HG03571 (cell line): Measurements from ENCODE around the gene PRKAA2.

Experiments
- ATAC-seq: cut with Tn5 transposase; IDR thresholded peaks from one replicate; pipeline ENCODE4 v1.9.1; 2021; ENCODE audit not compliant: unreplicated experiment

The PRKAA2 gene

GRCh38 chr1:56712150-56712549 is 67.0 kb downstream of the PRKAA2 start:
- ATAC-seq = no peak

DNA sequence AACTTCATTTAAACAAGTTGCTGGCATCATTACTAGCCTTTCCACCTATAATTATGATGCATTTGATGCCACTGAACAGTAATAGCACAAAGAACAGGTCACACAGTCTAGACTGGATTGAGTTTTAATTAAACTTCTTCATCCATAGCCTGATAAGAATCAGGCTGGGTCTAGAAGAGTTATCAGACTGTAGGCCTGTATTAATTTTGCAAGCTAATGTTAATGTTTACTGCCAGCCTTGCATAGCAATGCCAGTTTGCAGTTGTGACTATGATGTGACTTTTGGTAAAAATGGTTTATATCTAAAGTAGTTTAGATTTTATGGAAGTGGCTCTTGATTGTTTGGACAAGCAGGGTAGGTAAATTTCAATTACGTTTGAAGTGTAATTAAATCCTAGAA is 68.0 kb downstream of the PRKAA2 start:
- ATAC-seq = no peak

- ATAC-seq = no peak
Measured at GRCh38 chr1:56715156-56715555, 70.0 kb downstream of the PRKAA2 start.

- ATAC-seq = no peak
Measured at GRCh38 chr1:56719171-56719570, 74.1 kb downstream of the PRKAA2 start.

DNA sequence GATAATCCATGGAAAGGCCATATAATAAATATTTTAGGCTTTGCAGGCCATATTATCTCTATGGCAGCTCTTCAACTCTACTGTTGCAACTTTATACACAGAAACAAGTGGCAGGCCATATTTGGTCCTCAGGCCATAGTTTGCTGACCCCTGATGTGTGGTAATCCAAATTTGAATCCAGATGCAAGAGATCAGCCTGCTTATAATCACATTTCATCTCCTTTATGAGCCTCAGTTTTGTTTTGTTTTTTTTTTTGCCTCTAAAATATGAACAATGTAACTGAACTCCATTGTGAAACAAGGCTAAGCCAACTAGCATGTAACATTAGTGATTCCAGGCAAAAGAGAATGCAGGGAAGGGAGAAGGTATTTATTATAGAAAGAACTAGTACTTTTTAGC is 81.6 kb downstream of the PRKAA2 start:
- ATAC-seq = no peak

- ATAC-seq = no peak
Measured at GRCh38 chr1:56728964-56729363, 83.8 kb downstream of the PRKAA2 start.

DNA sequence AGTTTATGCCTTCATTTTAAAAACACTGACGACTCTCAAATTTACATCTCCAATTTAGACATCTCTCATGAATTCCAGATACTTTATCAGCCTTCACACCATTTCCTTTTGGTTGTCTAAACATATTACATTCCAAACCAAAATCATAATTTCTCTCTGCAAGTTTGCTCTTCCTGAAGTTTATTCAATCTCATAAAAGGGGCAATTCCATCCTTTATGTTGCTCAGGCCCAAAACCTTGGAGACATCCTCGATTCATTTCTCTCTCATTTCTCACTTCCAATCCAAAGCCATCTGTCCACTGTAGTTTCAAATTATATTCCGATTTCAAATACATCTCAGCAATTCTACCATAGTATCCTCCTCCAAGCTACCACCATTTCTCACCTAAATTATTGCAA is 100.1 kb downstream of the PRKAA2 start:
- ATAC-seq = no peak

- ATAC-seq = no peak
Measured at GRCh38 chr1:56754708-56755479, 109.8 kb downstream of the PRKAA2 start.

DNA sequence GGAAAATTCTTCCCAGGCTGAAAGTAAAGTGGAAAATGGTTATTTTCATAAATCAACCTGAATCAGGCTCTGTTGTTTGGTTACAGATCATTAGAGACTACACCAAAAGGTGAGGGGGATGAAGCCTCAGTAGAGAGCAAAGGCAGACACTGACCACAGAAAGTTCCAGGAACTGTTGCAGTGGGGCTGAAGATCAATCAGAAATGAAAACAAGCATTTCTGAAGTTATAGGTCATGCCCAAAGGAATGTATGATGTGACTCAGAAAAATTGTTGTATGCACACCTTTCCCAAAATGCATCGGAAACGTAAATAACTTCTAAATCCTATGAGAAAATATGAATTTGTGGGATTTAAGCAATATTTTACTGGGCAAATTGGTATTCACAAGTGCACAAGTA is 110.8 kb downstream of the PRKAA2 start:
- no peak for ATAC-seq

DNA sequence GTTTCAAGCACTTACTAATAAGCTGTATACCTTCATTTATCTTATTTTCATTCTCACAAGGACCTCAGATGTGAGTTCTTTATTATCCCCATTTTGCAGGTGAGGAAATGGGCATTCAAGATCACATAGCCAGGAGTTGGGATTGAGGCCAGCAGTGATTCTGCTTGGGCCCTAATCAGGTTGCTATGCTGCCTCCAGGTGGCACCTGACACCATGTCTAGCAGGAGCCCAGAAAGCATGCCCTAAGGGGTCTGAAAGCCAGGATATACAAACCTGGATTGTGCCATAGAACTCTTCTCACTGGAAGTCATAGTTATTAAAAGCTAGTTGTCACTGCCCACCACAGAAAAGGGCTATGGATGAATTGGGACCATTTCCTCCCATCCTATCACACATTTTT is 113.0 kb downstream of the PRKAA2 start:
- ATAC-seq = no peak

DNA sequence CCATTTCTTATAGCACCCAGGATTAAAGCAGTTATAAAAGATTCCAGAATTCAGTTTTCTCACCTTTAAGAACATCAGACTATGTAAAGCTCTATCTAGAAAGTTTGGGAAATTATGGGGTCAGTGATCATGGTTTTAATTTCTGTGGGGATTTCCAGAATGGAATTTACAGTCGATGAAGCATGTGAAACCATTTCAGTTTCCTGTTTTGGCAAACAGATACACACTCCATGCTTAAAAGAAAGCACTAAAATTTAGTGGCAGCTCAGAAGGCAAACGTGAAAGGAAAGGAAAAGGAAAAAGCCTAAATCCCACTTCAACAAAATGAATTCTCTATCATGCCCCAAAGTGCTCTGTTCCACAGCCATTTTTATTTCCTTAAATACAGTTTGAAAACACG is 113.7 kb downstream of the PRKAA2 start:
- no peak for ATAC-seq
